ENCODE results near the gene NOX5.

- no peak for TF ChIP-seq CTCF (IDR thresholded peaks at IDR 0.05)
- no peak for TF ChIP-seq POLR2A (IDR thresholded peaks at IDR 0.05)
- no peak for TF ChIP-seq POLR2AphosphoS5 (IDR thresholded peaks at IDR 0.05)
- TF ChIP-seq EP300 (IDR thresholded peaks at IDR 0.05; ENCODE audit: low read depth), result no peak
These were observed 28.2 kb upstream of the NOX5 start for GRCh38 chr15:68986322-68986721.
